Lower leg skin (tissue), 3 donors: ENCODE results near the gene PAFAH1B2.

Experiments
- CTCF ChIP-seq, 3 donors: fragments of 450-650 bp; IDR thresholded peaks; one replicate each; pipeline ENCODE4 v1.5.1; 2016; ENCODE audit warnings: antibody characterized with exemption in 3 of 3, mild to moderate bottlenecking in 3 of 3, moderate library complexity in 2 of 3
- POLR2A ChIP-seq, 2 donors: fragments of 450-650 bp; IDR thresholded peaks; one replicate each; pipeline ENCODE4 v1.6.1; 2016 to 2017; ENCODE audit warnings: antibody characterized with exemption in 2 of 2, mild to moderate bottlenecking in 1 of 2, moderate library complexity in 1 of 2

- TF ChIP-seq CTCF (IDR thresholded peaks at IDR 0.05) (no peak), POLR2A (IDR thresholded peaks at IDR 0.05) (no peak)
These were observed 56.9 kb downstream of the PAFAH1B2 start for GRCh38 chr11:117200813-117201657.
